WERI-Rb-1 (cell line): Measurements from ENCODE around the gene OR7C1.
"Not testable (repeated sequence)": the region's sequence is repeated elsewhere in the genome, so short reads cannot be mapped to it uniquely, and the experiment has no call there.

Experiments used
- DNase-seq: peaks from one replicate; pipeline ENCODE4 v3.0.0-alpha.2; 2020
- H3K27ac ChIP-seq: fragments of 250-450 bp; sonication (Bioruptor Pico); 2 replicates; pipeline ENCODE4 v1.5.1; 2020; ENCODE audit warnings: mild to moderate bottlenecking, moderate library complexity
- H3K27me3 ChIP-seq: fragments of 250-450 bp; sonication (Bioruptor Pico); 2 replicates; pipeline ENCODE4 v1.5.1; 2021; ENCODE audit warnings: mild to moderate bottlenecking, low read depth, moderate library complexity; ENCODE audit not compliant: insufficient read depth, severe bottlenecking
- H3K36me3 ChIP-seq: fragments of 250-450 bp; sonication (Bioruptor Pico); 2 replicates; pipeline ENCODE4 v1.5.1; 2020; ENCODE audit warnings: mild to moderate bottlenecking, moderate library complexity
- H3K4me3 ChIP-seq: 2 replicates; pipeline ENCODE4 v1.5.1; 2011; ENCODE audit warnings: low read depth, mild to moderate bottlenecking, control low read depth, low read length
- H3K9me3 ChIP-seq: fragments of 250-450 bp; sonication (Bioruptor Pico); 2 replicates; pipeline ENCODE4 v1.5.1; 2021; ENCODE audit warnings: mild to moderate bottlenecking, moderate library complexity; ENCODE audit not compliant: severe bottlenecking
- CTCF ChIP-seq: IDR thresholded peaks from 2 replicates; pipeline ENCODE4 v1.5.1; 2011; ENCODE audit warnings: low read depth, mild to moderate bottlenecking, control low read depth, inconsistent platforms, low read length

The OR7C1 gene

GRCh38 chr19:14798760-14799159 lies 36.2 kb downstream of the OR7C1 start:
- no peaks in the 10 kb centered on the region for H3K36me3 ChIP-seq
- H3K4me3 ChIP-seq, result no peak overlapping the region
- peaks cover 80% of the 10 kb centered on the region for H3K27me3 ChIP-seq
- no peak for TF ChIP-seq CTCF
- H3K27ac ChIP-seq, result no peak overlapping the region
- no peaks in the 10 kb centered on the region for H3K9me3 ChIP-seq
- DNase-seq, result no peak

GRCh38 chr19:14796021-14796420 lies 39.0 kb downstream of the OR7C1 start:
- Histone ChIP-seq H3K36me3 (no peaks in the 10 kb centered on the region), H3K27ac (no peak overlapping the region), H3K9me3 (no peaks in the 10 kb centered on the region), H3K4me3 (no peak overlapping the region), H3K27me3 (peaks cover 77% of the 10 kb centered on the region)
- TF ChIP-seq CTCF, result no peak
- DNase-seq, result no peak

GRCh38 chr19:14795078-14795721 lies 39.8 kb downstream of the OR7C1 start:
- no peak for TF ChIP-seq CTCF
- Histone ChIP-seq H3K9me3 (no peaks in the 10 kb centered on the region), H3K36me3 (no peaks in the 10 kb centered on the region), H3K27ac (no peak overlapping the region), H3K4me3 (no peak overlapping the region), H3K27me3 (peaks cover 72% of the 10 kb centered on the region)
- no peak for DNase-seq

- H3K9me3 ChIP-seq, H3K4me3 ChIP-seq, DNase-seq, H3K27ac ChIP-seq, H3K36me3 ChIP-seq: not testable (repeated sequence)
- H3K27me3 ChIP-seq, result peaks cover 76% of the 10 kb centered on the region
Observed at GRCh38 chr19:14792250-14792649, 42.7 kb downstream of the OR7C1 start.

- H3K4me3 ChIP-seq, result no peak overlapping the region
- peak; percentile 82 for TF ChIP-seq CTCF
- H3K27ac ChIP-seq, result no peak overlapping the region
- H3K27me3 ChIP-seq, result peaks cover 65% of the 10 kb centered on the region
- H3K36me3 ChIP-seq, result no peaks in the 10 kb centered on the region
- no peaks in the 10 kb centered on the region for H3K9me3 ChIP-seq
- peak; percentile 17 for DNase-seq
Observed at GRCh38 chr19:14786421-14786851, 48.5 kb downstream of the OR7C1 start.

GRCh38 chr19:14785102-14785793 lies 49.7 kb downstream of the OR7C1 start:
- not testable (repeated sequence) for H3K4me3 ChIP-seq, H3K27ac ChIP-seq, DNase-seq, H3K36me3 ChIP-seq, H3K9me3 ChIP-seq
- H3K27me3 ChIP-seq, result peaks cover 64% of the 10 kb centered on the region

GRCh38 chr19:14784730-14785101 lies 50.3 kb downstream of the OR7C1 start:
- not testable (repeated sequence) for H3K27ac ChIP-seq, DNase-seq, H3K9me3 ChIP-seq, H3K4me3 ChIP-seq, H3K36me3 ChIP-seq
- peaks cover 70% of the 10 kb centered on the region for H3K27me3 ChIP-seq

- not testable (repeated sequence) for H3K36me3 ChIP-seq, H3K9me3 ChIP-seq, H3K4me3 ChIP-seq, DNase-seq, H3K27ac ChIP-seq
- H3K27me3 ChIP-seq, result peaks cover 63% of the 10 kb centered on the region
Observed at GRCh38 chr19:14783410-14783998, 51.5 kb downstream of the OR7C1 start.
